GM10847 (cell line): ENCODE data around the gene FSTL4.

Experiments used
- POLR2A ChIP-seq: IDR thresholded peaks from 2 replicates; pipeline ENCODE4 v1.6.1; 2011; ENCODE audit not compliant: insufficient read length; ENCODE audit errors: extremely low read depth

Gene FSTL4

GRCh38 chr5:133250527-133250926 is 361.8 kb downstream of the FSTL4 start:
- TF ChIP-seq POLR2A = no peak

- TF ChIP-seq POLR2A = no peak
Measured at GRCh38 chr5:133249593-133249992, 362.7 kb downstream of the FSTL4 start.

DNA sequence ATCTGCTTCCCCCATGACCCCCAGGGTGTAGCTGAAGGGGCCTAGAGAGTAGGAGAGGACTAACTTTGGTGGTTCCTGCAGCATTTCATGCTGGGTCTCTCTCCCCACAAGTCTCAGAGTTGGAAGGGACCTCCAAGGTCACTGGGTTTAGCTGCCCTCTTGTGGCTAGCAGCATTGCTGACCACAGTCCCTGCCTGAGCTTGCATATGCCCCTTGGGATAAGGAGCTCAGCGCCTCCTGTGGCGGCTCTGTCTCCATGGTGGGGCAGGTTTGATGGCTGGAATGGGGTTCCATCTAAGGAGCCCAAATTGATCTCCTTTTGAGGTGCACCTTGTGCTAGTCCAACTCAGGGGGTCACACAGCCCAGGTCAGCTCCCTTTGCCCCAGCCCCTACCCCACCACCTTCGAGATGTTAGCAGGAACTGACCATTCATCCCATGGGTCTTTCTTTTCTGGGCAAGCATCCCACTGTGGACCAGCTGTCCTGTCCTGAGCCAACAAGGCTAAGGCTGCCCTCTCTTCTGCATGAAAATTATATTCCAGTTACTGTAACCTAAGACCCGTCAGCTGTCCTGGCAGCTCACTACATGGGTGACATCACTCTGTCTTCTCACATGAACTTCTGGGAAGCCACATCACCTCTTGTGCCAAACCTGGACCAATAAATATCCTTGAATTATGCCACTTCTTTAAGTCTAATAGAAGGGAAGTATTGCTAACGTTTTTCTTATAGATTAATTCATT is 364.3 kb downstream of the FSTL4 start:
- TF ChIP-seq POLR2A = no peak

DNA sequence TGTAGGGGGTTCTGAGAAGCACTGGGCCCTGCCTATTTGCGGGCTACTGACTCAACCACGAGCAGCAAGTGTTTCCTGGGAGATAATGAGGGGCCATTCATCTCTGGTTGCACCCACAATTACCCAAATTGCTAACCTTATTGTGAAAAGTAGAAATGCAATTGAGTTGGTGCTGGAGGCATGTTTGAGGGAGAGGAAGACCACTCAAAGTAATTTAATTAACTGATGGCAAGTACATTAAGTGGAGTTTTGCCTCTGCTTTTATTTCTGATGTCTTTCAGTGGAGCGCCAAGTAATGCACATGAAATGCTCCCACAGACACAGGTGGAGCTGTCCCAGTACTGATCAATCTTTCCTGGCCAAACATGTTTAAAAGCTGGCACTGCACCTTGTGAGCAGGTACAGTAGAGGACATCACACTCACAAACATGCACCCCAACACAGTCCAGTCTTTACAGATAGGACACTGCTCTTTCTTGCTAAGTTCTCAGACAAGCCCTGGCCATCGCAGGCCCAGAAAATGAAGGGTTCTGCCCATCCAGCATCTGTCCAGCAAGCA is 365.1 kb downstream of the FSTL4 start:
- no peak for TF ChIP-seq POLR2A

GRCh38 chr5:133246376-133247150 is 365.8 kb downstream of the FSTL4 start:
- no peak for TF ChIP-seq POLR2A

- no peak for TF ChIP-seq POLR2A
Measured at GRCh38 chr5:133246053-133246370, 366.3 kb downstream of the FSTL4 start.

- no peak for TF ChIP-seq POLR2A
Measured at GRCh38 chr5:133245191-133246052, 366.9 kb downstream of the FSTL4 start.

- TF ChIP-seq POLR2A = no peak
Measured at GRCh38 chr5:133244242-133244641, 368.1 kb downstream of the FSTL4 start.

DNA sequence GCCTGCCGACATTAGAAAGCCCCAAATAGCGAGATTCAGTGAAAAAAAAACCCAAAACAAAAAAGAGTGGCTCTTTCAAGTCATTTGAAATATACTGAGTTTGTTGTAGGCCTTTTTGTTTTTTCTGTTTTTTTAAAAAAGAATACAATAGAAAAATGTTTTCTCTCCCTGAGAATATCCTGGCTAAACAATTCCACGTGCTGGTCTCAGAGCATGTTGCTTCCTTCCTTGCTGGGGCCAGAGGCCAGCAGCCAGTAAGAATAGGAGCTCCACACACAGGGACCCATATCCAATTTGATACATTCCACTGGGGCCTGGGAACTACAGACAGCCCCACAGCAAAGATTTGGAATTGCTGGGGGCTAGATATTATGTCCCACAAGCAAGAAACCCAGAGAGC is 369.1 kb downstream of the FSTL4 start:
- no peak for TF ChIP-seq POLR2A

GRCh38 chr5:133242221-133242835 is 370.0 kb downstream of the FSTL4 start:
- no peak for TF ChIP-seq POLR2A

DNA sequence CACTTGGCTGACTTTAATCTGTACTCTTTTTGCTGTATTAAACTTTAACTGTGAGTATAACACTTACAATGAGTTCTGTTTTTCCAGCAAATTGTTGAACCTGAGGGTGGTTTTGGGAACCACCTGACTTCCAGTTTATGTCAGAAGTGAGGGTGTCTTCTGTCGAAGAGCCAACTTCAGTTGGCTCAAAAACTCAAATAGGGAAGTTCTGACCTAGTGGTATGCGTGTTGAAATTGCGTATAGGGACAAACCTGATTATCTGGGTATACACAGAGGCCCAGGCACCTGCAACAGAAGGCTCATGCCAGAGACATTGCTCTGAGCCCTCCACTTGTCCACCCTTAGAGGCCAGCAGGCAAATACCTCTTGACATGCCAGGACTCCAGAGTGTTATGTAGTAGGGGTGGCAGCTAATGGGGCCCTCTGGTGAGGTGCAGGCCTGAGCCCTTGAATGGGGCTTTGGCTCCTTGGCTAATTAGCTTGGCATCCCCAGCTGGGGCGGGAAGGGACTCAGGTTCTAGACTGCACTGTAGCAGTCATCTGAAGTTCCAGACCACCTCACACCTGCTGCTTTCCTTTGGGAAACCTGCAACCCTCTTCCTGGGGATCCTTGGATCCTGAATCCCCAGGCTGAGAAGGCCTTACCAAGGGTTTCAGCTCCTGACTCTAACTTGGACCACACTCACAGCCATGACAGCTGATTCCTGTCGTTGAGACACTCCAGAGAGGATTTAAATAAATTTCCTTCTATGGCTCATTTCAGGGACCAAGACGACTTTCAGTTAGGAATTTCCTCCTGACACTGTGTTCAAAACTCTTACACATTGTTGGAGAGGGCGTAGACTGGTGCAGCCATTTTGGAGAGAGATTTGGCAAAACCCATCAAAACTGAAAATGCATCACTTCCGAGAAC is 370.9 kb downstream of the FSTL4 start:
- no peak for TF ChIP-seq POLR2A

- TF ChIP-seq POLR2A = no peak
Measured at GRCh38 chr5:133240425-133241091, 371.8 kb downstream of the FSTL4 start.

GRCh38 chr5:133238426-133239205 is 373.7 kb downstream of the FSTL4 start:
- no peak for TF ChIP-seq POLR2A
